Stimulated activated CD4-positive, alpha-beta T cell treated with anti-CD3 and anti-CD28 coated beads, TNF-alpha, amount 100 ng/mL, for 48 hours (primary cell): ENCODE data around the gene CEP76.

ENCODE experiments used
- DNase-seq, 3 donors: peaks; one replicate each; pipeline ENCODE4 v3.0.0-alpha.2; 2020; ENCODE audit warnings: low read depth in 3 of 3

CEP76 gene

GRCh38 chr18:12711446-12711845 lies 8.9 kb upstream of the CEP76 start:
- no peak for DNase-seq

- DNase-seq: no peak
Measured at GRCh38 chr18:12703664-12704063, 1.1 kb upstream of the CEP76 start.

DNA sequence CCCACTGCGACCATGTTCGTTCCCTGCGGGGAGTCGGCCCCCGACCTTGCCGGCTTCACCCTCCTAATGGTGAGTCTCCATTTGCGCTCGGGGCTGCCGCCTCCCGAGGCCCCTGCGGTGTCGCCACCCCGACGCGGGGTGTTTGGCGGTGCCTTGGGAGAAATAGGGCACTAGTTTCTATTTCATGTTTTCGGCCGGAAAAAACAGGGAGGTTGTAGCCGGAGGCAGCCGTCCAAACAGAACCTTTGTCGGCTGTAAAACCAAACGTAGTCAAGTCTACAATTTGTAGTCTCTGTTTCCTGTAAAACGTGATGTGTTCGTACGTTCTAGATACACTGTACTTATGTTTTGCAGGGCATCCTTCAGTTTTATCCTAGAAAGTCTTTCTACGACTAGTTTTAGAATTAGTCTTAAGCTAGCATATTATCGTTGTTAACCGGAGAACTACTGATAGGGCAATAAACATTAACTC lies 609 bp upstream of the CEP76 start:
- no peak for DNase-seq

- DNase-seq: no peak
Measured at GRCh38 chr18:12701161-12701560, 1.4 kb downstream of the CEP76 start.

DNA sequence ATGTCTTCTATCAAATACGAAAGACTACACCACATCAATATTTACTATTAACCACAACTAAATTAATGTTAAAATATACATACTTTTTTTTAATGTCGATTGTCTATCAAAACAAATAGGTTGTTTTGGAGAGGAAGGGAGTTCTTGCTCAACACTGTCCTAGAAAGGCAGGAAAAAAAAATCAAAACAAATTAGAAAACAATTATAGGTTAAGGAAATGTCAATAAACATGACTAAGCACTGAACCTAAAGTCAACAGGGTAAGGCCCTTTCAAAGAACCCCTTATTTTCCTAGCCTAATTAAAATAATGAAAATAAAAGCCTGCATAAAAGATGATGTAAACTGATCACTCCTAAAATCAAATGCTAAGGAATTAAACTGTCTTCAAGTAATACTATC lies 2.8 kb downstream of the CEP76 start:
- no peak for DNase-seq

GRCh38 chr18:12694032-12694431 lies 8.5 kb downstream of the CEP76 start:
- DNase-seq: no peak

GRCh38 chr18:12692206-12692605 lies 10.3 kb downstream of the CEP76 start:
- no peak for DNase-seq

- DNase-seq: no peak
Measured at GRCh38 chr18:12689256-12689850, 13.2 kb downstream of the CEP76 start.

- DNase-seq: no peak
Measured at GRCh38 chr18:12686100-12686499, 16.4 kb downstream of the CEP76 start.

GRCh38 chr18:12679183-12679786 lies 23.2 kb downstream of the CEP76 start:
- DNase-seq: no peak

- no peak for DNase-seq
Measured at GRCh38 chr18:12668041-12668440, 34.5 kb downstream of the CEP76 start.

DNA sequence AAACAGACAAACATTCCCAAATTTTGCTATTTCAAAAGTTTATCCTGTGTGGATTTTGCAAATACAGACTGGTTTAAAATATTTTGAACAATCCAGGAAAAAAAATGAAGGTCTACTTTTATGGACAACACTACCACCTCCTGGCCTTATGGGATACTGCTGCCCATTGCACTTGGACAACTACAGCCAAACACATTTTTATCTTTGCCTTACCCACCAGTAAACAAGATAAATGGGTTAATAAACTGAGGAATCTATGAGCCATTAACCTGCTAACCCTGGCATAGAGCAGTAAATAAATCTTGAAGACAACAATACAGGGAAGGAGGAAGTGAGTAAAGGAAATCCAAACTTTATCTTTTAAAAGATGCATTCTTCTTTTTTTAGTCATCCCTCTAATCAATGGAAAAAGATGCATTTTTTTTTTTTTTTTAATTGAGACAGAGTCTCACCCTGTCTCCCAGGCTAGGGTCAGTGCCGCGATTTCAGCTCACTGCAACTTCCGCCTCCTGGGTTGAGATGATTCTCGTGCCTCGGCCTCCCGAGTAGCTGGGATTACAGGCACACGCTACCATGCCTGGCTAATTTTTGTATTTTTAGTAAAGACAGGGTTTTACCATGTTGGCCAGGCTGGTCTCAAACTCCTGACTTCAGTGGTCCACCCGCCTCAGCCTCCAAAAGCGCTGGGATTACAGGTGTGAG lies 42.5 kb downstream of the CEP76 start:
- DNase-seq: no peak

DNA sequence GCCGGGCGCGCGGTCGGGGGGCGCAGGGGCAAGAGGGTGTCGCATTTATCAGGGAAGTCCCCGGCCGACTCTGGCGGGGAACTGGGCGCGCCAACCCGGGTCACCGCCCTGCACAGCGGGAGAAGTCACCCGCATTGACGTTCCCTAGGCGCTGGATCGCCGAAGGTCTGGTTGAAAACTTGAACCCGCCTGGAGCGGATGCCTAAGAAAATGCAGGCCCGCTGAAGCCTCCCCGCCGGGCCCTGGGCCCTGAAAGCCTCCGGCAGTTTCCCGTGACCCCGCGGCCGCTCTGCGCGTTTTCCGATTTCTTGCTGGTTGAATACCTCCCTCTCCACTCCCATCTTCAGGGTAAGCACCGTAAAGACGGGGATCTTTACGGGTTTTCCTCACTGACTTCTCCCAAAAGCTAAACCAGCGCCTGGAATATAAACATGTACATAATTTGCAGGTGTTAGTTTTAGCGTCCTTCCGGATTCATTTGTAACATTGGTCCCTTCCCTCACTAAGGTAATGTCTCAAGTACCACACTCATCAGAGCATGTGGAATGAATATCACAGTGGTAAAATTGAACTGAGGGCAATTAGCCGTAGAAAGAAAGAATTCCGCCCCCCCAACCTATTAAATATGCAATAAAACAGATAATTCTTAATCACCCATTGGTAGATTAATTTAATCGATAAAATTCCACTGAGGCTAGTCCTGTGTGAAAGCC lies 43.9 kb downstream of the CEP76 start:
- DNase-seq: no peak

- peak in 1 of 3 donors; percentile 28 for DNase-seq
Measured at GRCh38 chr18:12657684-12658425, 44.7 kb downstream of the CEP76 start, which contains the start of gene SPIRE1. Gene SPIRE1, minus strand, starts transcription at chr18:12658107. Its CDS starts 241 bp downstream, at chr18:12657866.

GRCh38 chr18:12656938-12657683 lies 45.4 kb downstream of the CEP76 start:
- DNase-seq: no peak

DNA sequence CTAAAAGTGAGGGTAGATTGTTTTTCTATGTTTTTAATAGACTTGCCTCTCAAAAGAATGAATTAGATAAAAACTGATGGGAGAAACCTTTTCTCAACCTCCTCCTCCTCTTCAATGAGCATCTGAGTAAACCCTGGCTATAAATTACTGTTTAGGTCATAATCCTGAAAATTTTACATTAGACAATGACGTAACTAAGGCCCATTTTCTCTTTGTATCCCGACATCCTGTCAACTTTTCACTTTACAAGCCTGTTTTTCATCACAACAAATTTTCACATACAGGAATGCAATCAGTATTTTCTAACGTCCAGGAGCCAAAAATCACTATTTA lies 46.0 kb downstream of the CEP76 start:
- no peak for DNase-seq

- DNase-seq: no peak
Measured at GRCh38 chr18:12654971-12655370, 47.6 kb downstream of the CEP76 start.

DNA sequence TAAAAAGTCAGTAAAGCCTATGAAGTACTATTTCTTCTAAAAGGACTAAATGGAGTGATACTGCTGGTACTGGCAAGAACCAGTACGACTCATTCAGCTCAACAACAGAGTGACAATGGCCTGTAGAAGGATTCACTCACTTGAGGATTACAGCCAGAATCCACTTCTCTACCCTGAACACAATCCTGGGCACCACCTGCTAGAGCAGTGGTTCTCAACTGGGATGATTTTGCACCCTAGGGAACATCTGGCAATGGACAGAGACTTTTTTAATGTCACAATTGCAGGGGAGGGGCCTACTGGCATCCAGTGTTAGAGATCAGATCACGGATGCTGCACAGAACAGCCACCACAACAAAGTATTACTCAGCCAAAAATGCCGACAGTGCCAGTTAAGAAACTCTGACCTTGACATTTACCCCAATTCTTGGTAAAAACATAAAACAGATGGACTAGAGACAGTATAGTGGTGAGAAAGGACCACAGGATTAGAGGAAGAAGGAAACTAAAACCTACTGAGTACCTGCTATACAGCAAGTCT lies 49.6 kb downstream of the CEP76 start:
- DNase-seq: no peak

DNA sequence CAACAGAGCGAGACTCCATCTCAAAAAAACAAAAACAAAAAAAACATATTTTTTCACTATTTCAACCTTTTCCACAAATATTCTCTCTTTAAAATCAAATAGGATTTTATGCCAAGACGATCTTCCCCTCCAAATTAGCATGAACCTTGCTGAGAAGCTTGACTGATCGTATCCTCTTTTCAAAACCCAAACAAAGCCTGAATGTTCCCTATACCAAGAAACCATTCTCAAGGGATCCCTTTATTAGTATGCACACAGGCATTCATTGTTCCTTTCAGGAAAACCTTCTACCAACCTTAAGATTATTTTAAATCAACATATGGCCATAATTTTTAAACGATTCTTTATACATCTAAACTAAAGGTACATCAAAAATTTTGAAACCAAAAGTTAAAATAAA lies 50.9 kb downstream of the CEP76 start:
- no peak for DNase-seq

- DNase-seq: no peak
Measured at GRCh38 chr18:12647773-12648172, 54.8 kb downstream of the CEP76 start.

DNA sequence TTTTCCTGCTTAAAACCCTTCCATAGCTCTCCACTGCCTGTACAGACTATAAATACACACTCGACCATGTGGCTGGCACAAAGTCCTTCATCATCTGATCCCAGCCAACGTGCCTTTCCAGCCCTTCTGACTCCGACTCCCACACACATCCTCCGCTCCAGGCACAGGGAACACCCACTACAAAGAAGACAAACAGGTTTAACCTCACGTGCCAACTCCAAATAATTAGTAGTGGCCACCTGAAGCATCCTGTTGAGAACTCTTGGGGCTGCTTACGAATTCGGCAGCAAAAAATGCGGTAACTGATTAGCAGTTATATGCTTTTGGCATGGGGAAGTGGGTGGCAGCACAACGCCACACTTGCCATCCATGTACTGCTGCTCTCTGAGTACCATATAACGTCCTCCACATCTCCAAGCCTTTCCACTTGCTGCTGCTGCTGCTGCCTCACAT lies 56.7 kb downstream of the CEP76 start:
- no peak for DNase-seq
